Stromal cell of bone marrow (primary cell): ENCODE results near the gene SNRNP25.
"Not testable (repeated sequence)": the region's sequence is repeated elsewhere in the genome, so short reads cannot be mapped to it uniquely, and the experiment has no call there.

Experiments
- DNase-seq: peaks from one replicate; pipeline ENCODE4 v3.0.0-alpha.2; 2012; ENCODE audit warnings: low read depth

SNRNP25 gene

GRCh38 chr16:42069-42457 lies 11.6 kb upstream of the SNRNP25 start:
- DNase-seq: no peak

GRCh38 chr16:42691-43090 lies 10.9 kb upstream of the SNRNP25 start:
- no peak for DNase-seq

- DNase-seq: no peak
Observed at GRCh38 chr16:43294-43693, 10.3 kb upstream of the SNRNP25 start.

GRCh38 chr16:44655-45054 lies 9.0 kb upstream of the SNRNP25 start:
- no peak for DNase-seq

- no peak for DNase-seq
Observed at GRCh38 chr16:45454-45853, 8.2 kb upstream of the SNRNP25 start.

- DNase-seq: not testable (repeated sequence)
Observed at GRCh38 chr16:46510-46909, 7.1 kb upstream of the SNRNP25 start.

- no peak for DNase-seq
Observed at GRCh38 chr16:47234-47633, 6.4 kb upstream of the SNRNP25 start.

- DNase-seq: no peak
Observed at GRCh38 chr16:50769-51591, 2.6 kb upstream of the SNRNP25 start.

GRCh38 chr16:54237-54581 lies 581 bp downstream of the SNRNP25 start:
- no peak for DNase-seq

- DNase-seq: no peak
Observed at GRCh38 chr16:55571-56136, 2.0 kb downstream of the SNRNP25 start.

- DNase-seq: no peak
Observed at GRCh38 chr16:56231-56927, 2.8 kb downstream of the SNRNP25 start.

GRCh38 chr16:57711-58110 lies 4.1 kb downstream of the SNRNP25 start:
- DNase-seq: no peak

- DNase-seq: no peak
Observed at GRCh38 chr16:58491-59439, 5.1 kb downstream of the SNRNP25 start.

GRCh38 chr16:59440-60059 lies 5.9 kb downstream of the SNRNP25 start:
- no peak for DNase-seq

- DNase-seq: no peak
Observed at GRCh38 chr16:60166-60565, 6.5 kb downstream of the SNRNP25 start.

- DNase-seq: no peak
Observed at GRCh38 chr16:60929-61878, 7.6 kb downstream of the SNRNP25 start.

- no peak for DNase-seq
Observed at GRCh38 chr16:61879-62281, 8.3 kb downstream of the SNRNP25 start.

- no peak for DNase-seq
Observed at GRCh38 chr16:62283-62967, 8.8 kb downstream of the SNRNP25 start.

- DNase-seq: no peak
Observed at GRCh38 chr16:62968-63391, 9.4 kb downstream of the SNRNP25 start.

GRCh38 chr16:63466-63865 lies 9.8 kb downstream of the SNRNP25 start:
- no peak for DNase-seq
